GM18907 (cell line): ENCODE results near the gene KRTAP10-10.
"Not testable (repeated sequence)": the region's sequence is repeated elsewhere in the genome, so short reads cannot be mapped to it uniquely, and the experiment has no call there.

Experiments used
- ATAC-seq: cut with Tn5 transposase; IDR thresholded peaks from one replicate; pipeline ENCODE4 v1.9.1; 2021; ENCODE audit warnings: mild to moderate bottlenecking, moderate library complexity; ENCODE audit not compliant: unreplicated experiment

Gene KRTAP10-10

GRCh38 chr21:44602463-44602850, 34.7 kb upstream of the KRTAP10-10 start:
- ATAC-seq: no peak

- no peak for ATAC-seq
Observed at GRCh38 chr21:44603109-44603875, 33.9 kb upstream of the KRTAP10-10 start.

DNA sequence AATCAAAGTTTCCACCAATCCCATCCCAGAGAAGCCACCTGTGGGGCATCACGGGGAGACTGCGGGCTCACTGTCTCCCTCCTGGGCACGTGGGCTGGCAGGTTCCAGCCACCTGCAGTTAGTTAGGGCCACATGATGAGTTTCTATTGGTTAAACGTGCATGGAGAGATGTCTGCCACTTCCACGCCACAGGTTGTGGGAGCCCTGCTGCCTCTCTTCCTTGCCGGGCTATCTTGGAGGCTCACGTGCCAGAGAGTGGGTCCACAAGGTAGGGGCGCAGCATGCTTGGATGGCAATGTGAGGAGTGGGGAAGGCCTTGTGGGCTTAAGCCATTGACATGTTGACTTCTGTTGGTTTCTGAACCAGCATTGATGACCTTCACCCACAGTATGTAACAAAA, 33.2 kb upstream of the KRTAP10-10 start:
- no peak for ATAC-seq

DNA sequence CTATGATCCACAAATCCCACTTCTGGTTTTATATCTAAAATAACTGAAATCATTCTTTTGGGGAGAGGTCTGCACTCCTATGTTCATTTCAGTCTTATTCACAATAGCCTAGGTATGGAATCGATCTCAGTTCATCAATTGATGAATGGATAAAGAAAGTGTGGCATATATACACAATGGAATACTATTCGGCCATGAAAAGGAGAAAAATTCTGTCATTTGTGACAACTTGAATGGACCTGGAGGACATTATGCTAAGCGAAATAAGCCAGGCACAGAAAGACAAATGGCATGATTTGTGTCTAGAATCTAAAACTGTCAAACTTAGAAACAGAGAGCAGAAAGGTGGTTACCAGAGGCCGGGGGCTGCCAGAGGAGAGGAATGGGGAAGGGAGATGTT, 30.7 kb upstream of the KRTAP10-10 start:
- ATAC-seq: no peak

DNA sequence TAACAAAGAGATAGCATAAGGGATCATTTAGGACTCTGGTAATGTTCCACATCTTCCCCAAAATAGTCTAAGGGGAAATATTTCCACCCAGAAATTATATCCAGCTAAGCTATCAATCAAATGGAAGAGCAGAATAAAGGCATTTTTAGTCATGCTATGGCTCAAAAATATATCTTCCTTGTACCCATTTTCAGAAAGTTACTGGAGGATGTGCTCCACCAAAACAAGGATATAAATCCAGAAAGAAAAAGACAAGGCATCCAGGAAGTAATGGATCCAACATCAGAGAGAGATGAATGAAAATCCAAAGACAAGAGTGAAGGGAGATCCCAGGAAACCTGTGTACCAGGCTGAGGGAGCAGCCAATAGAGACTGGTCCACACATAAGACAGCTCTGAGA, 28.0 kb upstream of the KRTAP10-10 start:
- ATAC-seq: no peak

GRCh38 chr21:44610157-44610843, 26.9 kb upstream of the KRTAP10-10 start:
- ATAC-seq: not testable (repeated sequence)

DNA sequence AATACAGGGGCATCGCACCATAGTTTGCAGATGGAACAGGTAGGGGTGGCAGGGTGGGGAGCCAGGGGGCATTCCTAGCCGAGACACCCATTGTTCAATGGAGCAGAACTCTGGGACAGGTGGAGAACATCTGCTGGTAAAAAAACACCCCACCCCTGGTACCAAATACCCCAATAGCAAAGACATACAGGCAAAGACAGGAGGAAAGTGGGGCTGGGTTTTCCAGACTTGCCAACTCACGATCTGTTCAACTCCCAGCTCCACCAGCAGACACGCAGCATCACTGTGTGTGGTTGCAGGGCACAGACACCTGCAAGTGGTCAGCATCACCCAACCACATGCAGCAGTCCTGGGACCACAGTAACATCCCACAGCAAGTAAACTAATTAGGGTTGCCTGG, 25.6 kb upstream of the KRTAP10-10 start:
- no peak for ATAC-seq

DNA sequence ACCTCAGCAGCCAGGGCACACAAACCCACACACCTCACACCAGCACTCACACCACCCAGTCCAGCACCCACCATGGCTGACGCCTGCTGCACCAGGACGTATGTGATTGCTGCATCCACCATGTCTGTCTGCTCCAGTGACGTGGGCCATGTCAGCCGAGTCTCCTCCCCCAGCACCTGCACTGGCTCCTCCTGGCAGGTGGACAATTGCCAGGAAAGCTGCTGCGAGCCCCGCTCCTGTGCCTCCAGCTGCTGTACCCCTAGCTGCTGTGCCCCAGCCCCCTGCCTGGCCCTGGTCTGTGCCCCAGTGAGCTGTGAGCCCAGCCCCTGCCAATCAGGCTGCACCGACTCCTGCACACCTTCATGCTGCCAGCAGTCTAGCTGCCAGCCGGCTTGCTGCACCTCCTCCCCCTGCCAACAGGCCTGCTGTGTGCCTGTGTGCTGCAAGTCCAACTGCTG, 25.1 kb upstream of the KRTAP10-10 start, which contains the start of gene KRTAP10-8:
TSS of gene KRTAP10-8 (plus strand) at position 51 of the 458 bp plus-strand sequence. CDS start at position 73, 22 bp downstream.
- no peak for ATAC-seq

GRCh38 chr21:44612669-44613229, 24.4 kb upstream of the KRTAP10-10 start:
- no peak for ATAC-seq

DNA sequence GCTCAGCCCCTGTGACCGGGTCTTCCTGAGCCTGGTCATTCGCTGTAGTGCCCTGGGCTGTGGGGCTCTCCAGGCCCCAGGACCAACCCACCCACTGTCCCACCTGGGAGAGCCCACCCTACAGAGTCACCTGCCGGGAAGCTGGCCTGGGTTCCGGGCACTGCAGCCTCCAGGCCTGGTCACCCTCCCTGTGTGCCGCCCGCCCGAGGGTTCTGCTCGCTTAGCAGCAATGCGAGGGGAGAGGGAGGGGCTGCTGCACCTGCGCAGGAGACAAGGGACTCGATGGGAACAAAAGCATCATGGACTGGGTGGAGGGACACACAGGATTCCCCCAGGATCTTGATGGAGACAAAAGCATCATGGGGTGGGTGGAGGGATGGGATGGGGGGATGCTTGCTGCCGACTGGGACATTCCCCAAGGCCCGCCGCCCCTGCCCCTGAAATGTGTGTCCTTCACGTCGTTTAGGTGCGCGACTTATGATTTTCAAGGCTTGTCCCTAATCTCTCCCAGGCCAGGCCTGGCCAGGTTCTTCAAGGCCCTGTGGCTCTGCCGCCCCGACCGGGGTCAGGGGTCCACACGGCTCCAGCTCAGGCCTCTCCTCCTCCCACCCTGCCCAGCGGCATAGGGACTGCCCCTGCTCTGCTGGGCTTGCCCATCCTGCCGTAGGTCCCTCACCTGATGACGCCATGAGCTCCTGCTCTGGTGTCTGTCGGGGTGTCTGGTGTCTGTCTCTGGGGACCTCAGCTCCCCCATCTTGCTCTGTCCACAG, 23.6 kb upstream of the KRTAP10-10 start:
- ATAC-seq: no peak

DNA sequence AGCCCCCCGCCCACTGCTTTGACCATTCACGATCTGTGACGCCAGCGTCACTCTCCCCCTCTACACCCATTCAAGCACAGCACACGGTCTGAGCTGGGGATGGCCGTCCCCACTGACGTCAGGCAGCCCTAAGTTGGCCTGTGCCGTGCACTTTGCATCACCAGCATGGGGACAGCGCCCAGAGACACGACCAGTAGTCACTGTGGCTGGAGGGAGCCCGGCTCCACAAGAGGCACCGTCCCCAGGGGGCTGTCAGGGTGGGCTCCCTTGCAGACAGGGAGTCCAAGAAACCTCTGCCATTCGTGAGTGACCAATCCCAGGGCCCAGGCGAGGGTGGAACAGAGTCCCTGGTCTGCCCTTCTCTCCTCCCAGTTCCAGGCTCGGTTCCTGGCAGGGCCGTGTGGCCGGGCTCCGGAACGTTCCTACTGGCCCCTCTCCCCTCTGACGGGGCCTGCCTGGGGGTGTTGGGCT, 23.0 kb upstream of the KRTAP10-10 start:
- ATAC-seq: no peak

DNA sequence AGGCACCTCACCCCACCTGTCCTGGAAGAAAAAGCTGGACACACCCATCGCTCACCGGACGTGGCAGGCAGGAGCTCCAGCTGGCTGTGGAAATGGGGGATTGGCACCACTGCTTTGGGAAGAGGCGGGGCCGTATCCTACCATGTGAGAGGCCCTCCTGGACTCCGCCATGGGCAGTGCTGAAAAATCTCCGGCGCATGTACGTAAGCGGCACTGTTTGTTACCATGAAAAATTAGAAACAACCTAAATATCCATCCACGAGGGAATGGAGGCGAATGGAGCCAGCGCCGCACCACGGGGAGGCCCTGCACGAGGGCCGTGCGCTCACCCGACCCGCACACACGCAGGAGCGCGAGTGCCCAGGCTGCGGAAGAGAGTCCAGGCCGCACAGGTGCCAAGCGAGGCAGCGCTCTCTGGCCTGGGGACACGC, 22.2 kb upstream of the KRTAP10-10 start:
- ATAC-seq: no peak

DNA sequence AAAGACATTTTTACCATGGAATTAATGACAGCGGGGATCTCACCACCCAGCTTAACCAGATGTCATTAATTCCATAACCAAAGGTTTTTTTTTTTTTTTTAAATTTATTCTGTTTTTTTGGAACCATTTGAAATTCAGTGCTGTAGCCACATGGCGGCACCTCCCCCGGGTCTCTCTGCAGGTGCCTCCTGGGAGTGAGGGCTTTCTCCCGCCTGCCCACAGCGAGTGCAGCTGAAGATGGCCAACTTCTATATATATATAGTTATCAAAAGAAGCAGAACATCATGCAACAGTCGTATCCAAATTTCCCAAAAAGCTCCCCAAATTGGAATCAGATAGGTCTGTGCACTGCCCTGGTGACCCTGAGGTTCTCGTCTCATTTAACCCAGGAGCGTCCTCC, 21.7 kb upstream of the KRTAP10-10 start:
- no peak for ATAC-seq

DNA sequence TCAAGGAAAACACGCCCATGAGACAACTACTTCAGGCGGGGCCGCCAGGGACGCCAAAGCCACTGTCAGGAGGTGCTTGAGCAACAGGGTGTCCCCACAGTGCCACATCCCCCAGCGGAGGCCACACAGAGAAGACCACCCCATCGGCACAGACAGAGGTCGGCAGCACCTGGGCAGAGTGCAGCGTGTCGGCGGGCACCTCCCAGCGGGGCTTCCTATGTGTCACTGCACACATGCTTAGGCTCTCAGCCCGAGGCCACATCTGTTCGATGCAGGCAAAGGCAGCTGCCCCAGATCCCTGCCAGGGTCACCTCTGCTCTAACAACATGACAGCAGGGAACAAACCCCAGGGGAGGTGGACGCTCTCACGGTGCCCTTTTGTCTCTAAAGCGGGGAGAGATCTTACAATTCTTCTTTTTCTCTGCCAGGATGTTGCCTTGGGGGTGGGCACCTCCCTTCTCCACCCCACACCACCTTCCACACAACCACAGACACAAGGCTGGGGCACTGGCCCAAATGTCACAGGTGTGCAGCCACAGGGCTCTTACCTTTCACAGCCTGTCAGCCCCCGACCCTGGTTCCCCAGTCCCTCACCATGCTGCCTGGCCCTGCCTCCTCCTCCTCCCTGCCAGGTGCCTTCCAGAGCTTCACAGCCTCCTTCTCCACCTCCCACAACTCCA, 21.1 kb upstream of the KRTAP10-10 start:
- ATAC-seq: no peak

DNA sequence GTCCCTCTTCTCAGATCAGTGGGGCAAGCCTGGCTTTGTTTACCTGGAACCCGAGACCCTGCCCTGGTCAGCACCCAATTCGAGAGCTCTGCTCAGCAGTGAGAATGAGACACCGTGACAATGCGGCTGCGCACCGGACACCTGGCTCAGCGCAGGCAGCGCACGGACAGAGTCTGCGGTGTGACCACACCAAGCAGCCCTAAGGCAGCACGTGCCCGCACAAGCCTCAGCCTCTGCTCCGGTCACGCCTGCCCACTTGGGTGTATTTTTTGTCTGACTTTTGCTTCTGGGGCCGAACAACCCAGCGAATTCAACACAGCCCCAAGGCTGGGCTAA, 20.6 kb upstream of the KRTAP10-10 start:
- ATAC-seq: no peak

DNA sequence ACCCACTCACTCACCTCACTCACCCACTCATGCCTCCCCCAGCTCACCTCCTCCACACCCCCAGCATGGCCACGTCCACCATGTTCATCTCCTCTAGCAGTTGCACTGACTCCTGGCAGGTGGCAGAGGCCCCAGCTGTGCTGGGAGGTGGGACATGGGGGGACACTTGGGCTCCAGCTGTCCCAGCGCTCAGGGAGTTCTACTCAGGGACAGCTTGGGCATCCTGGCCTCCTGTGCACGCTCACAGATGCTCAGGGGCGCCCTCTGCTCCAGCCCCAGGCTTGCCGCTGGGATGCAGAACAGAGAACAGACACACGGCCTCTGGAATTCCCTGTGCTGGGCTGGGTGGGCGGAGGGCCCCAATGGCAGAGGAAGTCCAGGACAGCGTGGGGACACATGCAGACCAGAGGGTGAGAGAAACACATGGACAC, 20.1 kb upstream of the KRTAP10-10 start:
- no peak for ATAC-seq

DNA sequence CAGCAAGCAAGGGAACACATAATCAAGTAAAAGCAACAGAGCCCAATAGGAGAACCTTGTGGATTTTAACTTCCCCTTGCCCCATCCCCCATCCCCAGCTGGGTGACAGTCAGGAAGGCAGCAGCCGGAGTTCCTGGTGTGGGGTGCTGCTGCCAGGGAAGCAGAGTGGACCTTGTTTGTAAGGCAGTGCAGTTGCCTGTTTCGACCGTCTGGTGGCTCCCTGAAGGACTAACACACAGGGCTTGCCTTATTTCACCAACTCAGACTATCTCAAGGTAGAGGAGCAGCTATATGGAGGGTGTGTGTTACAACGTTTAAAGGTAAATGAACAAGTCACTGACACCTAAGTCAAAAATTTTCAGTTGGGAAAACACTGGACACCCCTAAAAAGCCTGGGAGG, 18.7 kb upstream of the KRTAP10-10 start:
- ATAC-seq: no peak

GRCh38 chr21:44618909-44619308, 18.2 kb upstream of the KRTAP10-10 start:
- ATAC-seq: no peak

- no peak for ATAC-seq
Observed at GRCh38 chr21:44619886-44620285, 17.3 kb upstream of the KRTAP10-10 start.

GRCh38 chr21:44623575-44623974, 13.6 kb upstream of the KRTAP10-10 start:
- no peak for ATAC-seq

- ATAC-seq: no peak
Observed at GRCh38 chr21:44625756-44626155, 11.4 kb upstream of the KRTAP10-10 start.
